Trophoblast cell (in vitro differentiated cells and primary cell): Measurements from ENCODE around the gene OR10V1.

ENCODE experiments used
- DNase-seq, 2 donors: peaks; one replicate each; pipeline ENCODE4 v3.0.0-alpha.2; 2016
- H2AFZ ChIP-seq: 2 replicates; pipeline ENCODE4 v1.6.1; 2013; ENCODE audit warnings: low read length, moderate library complexity, mild to moderate bottlenecking; ENCODE audit not compliant: insufficient read depth, poor library complexity
- H2AK5ac ChIP-seq: 2 replicates; pipeline ENCODE4 v1.6.1; 2013; ENCODE audit warnings: mild to moderate bottlenecking, low read length
- H2BK120ac ChIP-seq: 2 replicates; pipeline ENCODE4 v1.6.1; 2013; ENCODE audit warnings: low read length, mild to moderate bottlenecking, moderate library complexity; ENCODE audit not compliant: insufficient read depth, poor library complexity
- H2BK12ac ChIP-seq: 2 replicates; pipeline ENCODE4 v1.6.1; 2013; ENCODE audit warnings: mild to moderate bottlenecking, low read length, moderate library complexity
- H2BK5ac ChIP-seq: 2 replicates; pipeline ENCODE4 v1.6.1; 2013; ENCODE audit warnings: low read length, low read depth, moderate library complexity, mild to moderate bottlenecking; ENCODE audit not compliant: poor library complexity
- H3K14ac ChIP-seq: 2 replicates; pipeline ENCODE4 v1.6.1; 2013; ENCODE audit warnings: mild to moderate bottlenecking, low read length
- H3K18ac ChIP-seq: 2 replicates; pipeline ENCODE4 v1.6.1; 2013; ENCODE audit warnings: mild to moderate bottlenecking, low read length
- H3K23ac ChIP-seq: 2 replicates; pipeline ENCODE4 v1.6.1; 2013; ENCODE audit warnings: low read length
- H3K27ac ChIP-seq: 2 replicates; pipeline ENCODE4 v1.5.1; 2013; ENCODE audit warnings: low read depth, mild to moderate bottlenecking, inconsistent platforms, low read length, moderate library complexity
- H3K27me3 ChIP-seq: 2 replicates; pipeline ENCODE4 v1.6.1; 2013; ENCODE audit warnings: inconsistent platforms, mild to moderate bottlenecking, low read length, moderate library complexity; ENCODE audit not compliant: insufficient read depth
- H3K36me3 ChIP-seq, 2 experiments: 1 replicate in 1 of 2; 2 replicates in 1 of 2; pipeline ENCODE4 v1.6.1; 2013; ENCODE audit warnings: low read length in 2 of 2, mild to moderate bottlenecking in 2 of 2, moderate library complexity in 1 of 2; ENCODE audit not compliant: insufficient read depth in 2 of 2, control insufficient read depth in 1 of 2
- H3K4ac ChIP-seq: 2 replicates; pipeline ENCODE4 v1.6.1; 2013; ENCODE audit warnings: low read depth, mild to moderate bottlenecking, low read length, moderate library complexity
- H3K4me1 ChIP-seq, 2 experiments: 1 replicate in 1 of 2; 2 replicates in 1 of 2; pipeline ENCODE4 v1.6.1; 2013; ENCODE audit warnings: low read length in 2 of 2, mild to moderate bottlenecking in 2 of 2, moderate library complexity in 1 of 2; ENCODE audit not compliant: insufficient read depth in 2 of 2, control insufficient read depth in 1 of 2
- H3K4me2 ChIP-seq: 2 replicates; pipeline ENCODE4 v1.6.1; 2013; ENCODE audit warnings: inconsistent platforms, mild to moderate bottlenecking, low read length, moderate library complexity
- H3K4me3 ChIP-seq: 2 replicates; pipeline ENCODE4 v1.5.1; 2013; ENCODE audit warnings: mild to moderate bottlenecking, low read depth, low read length, inconsistent platforms
- H3K79me1 ChIP-seq: one replicate; pipeline ENCODE4 v1.6.1; 2013; ENCODE audit warnings: low read length
- H3K79me2 ChIP-seq: 2 replicates; pipeline ENCODE4 v1.6.1; 2013; ENCODE audit warnings: low read length, mild to moderate bottlenecking; ENCODE audit not compliant: control insufficient read depth, insufficient read depth, poor library complexity
- H3K9ac ChIP-seq: 2 replicates; pipeline ENCODE4 v1.6.1; 2013; ENCODE audit warnings: mild to moderate bottlenecking, low read length
- H3K9me3 ChIP-seq: 2 replicates; pipeline ENCODE4 v1.6.1; 2013; ENCODE audit warnings: low read depth, mild to moderate bottlenecking, control low read depth, inconsistent platforms, low read length; ENCODE audit not compliant: insufficient read depth
- H4K12ac ChIP-seq: 2 replicates; pipeline ENCODE4 v1.6.1; 2013; ENCODE audit warnings: low read depth, mild to moderate bottlenecking, low read length, moderate library complexity
- H4K8ac ChIP-seq: 2 replicates; pipeline ENCODE4 v1.6.1; 2013; ENCODE audit warnings: low read depth, mild to moderate bottlenecking, low read length, moderate library complexity
- H4K91ac ChIP-seq: one replicate; pipeline ENCODE4 v1.6.1; 2013; ENCODE audit warnings: low read depth, mild to moderate bottlenecking, low read length, moderate library complexity
- WGBS: extraction: QIAGEN DNeasy Blood & Tissue Kit; methylation state at CpG from one replicate; pipeline ENCODE4 v1.1.7; 2013; ENCODE audit warnings: missing lambda C conversion rate; ENCODE audit not compliant: insufficient read length, insufficient coverage; ENCODE audit errors: extremely low coverage; 5-methylcytosine and 5-hydroxymethylcytosine counted together

Gene OR10V1

GRCh38 chr11:59674291-59674690 lies 39.4 kb downstream of the OR10V1 start:
- H3K9ac ChIP-seq = no peak overlapping the region
- no peaks in the 10 kb centered on the region for H3K9me3 ChIP-seq
- peaks cover 8% of the 10 kb centered on the region for H3K79me1 ChIP-seq
- no peak overlapping the region for H3K4me3 ChIP-seq
- H3K79me2 ChIP-seq = peaks cover 3% of the 10 kb centered on the region
- DNase-seq = no peak
- H2AK5ac ChIP-seq = no peak overlapping the region
- H3K27ac ChIP-seq = no peak overlapping the region
- no CpG with 5 or more reads among the region's 2 CpGs for WGBS
- no peak overlapping the region for H2BK12ac ChIP-seq
- H2BK5ac ChIP-seq = no peak overlapping the region
- no peaks in the 10 kb centered on the region for H3K27me3 ChIP-seq
- no peak overlapping the region for H3K4ac ChIP-seq
- no peak overlapping the region for H3K23ac ChIP-seq
- H3K4me1 ChIP-seq = peaks cover 0 to 5% of the 10 kb centered on the region in 2 experiments
- no peaks in the 10 kb centered on the region for H3K36me3 ChIP-seq
- no peak overlapping the region for H3K18ac ChIP-seq
- H2BK120ac ChIP-seq = no peak overlapping the region
- no peak overlapping the region for H3K14ac ChIP-seq
- no peak overlapping the region for H2AFZ ChIP-seq
- H4K8ac ChIP-seq = no peak overlapping the region
- H3K4me2 ChIP-seq = no peak overlapping the region
- no peak overlapping the region for H4K91ac ChIP-seq
- no peak overlapping the region for H4K12ac ChIP-seq

GRCh38 chr11:59673291-59673690 lies 40.4 kb downstream of the OR10V1 start:
- no peak overlapping the region for H2BK120ac ChIP-seq
- H3K4me2 ChIP-seq = no peak overlapping the region
- no CpG with 5 or more reads among the region's 2 CpGs for WGBS

GRCh38 chr11:59671471-59671870 lies 42.2 kb downstream of the OR10V1 start:
- no peak overlapping the region for H2BK12ac ChIP-seq
- H3K9ac ChIP-seq = no peak overlapping the region
- H3K4me1 ChIP-seq = peaks cover 0 to 5% of the 10 kb centered on the region in 2 experiments
- H3K9me3 ChIP-seq = no peaks in the 10 kb centered on the region
- no peak overlapping the region for H3K4ac ChIP-seq
- no CpG with 5 or more reads among the region's 11 CpGs for WGBS
- peak overlapping the region; percentile 28 for H4K8ac ChIP-seq
- no peak overlapping the region for H3K4me3 ChIP-seq
- no peak overlapping the region for H3K23ac ChIP-seq
- H4K91ac ChIP-seq = no peak overlapping the region
- H2BK5ac ChIP-seq = no peak overlapping the region
- H3K27ac ChIP-seq = no peak overlapping the region
- H3K79me2 ChIP-seq = peaks cover 10% of the 10 kb centered on the region
- DNase-seq = no peak
- H3K27me3 ChIP-seq = no peaks in the 10 kb centered on the region
- no peak overlapping the region for H4K12ac ChIP-seq
- no peak overlapping the region for H2BK120ac ChIP-seq
- no peak overlapping the region for H3K14ac ChIP-seq
- H3K36me3 ChIP-seq = peaks cover 0 to 3% of the 10 kb centered on the region in 2 experiments
- peaks cover 15% of the 10 kb centered on the region for H3K79me1 ChIP-seq
- H3K4me2 ChIP-seq = no peak overlapping the region
- H2AFZ ChIP-seq = no peak overlapping the region
- H3K18ac ChIP-seq = no peak overlapping the region
- H2AK5ac ChIP-seq = no peak overlapping the region

More at GRCh38 chr11:59673291-59673690, 40.4 kb downstream of the OR10V1 start:
- H2BK12ac ChIP-seq = no peak overlapping the region
- no peak overlapping the region for H3K18ac ChIP-seq
- H3K27me3 ChIP-seq = no peaks in the 10 kb centered on the region
- no peak overlapping the region for H2AK5ac ChIP-seq
- no peak overlapping the region for H2BK5ac ChIP-seq
- DNase-seq = no peak
- peaks cover 0 to 5% of the 10 kb centered on the region in 2 experiments for H3K4me1 ChIP-seq
- H3K36me3 ChIP-seq = no peaks in the 10 kb centered on the region
- no peak overlapping the region for H4K91ac ChIP-seq
- peaks cover 8% of the 10 kb centered on the region for H3K79me2 ChIP-seq
- H3K4me3 ChIP-seq = no peak overlapping the region
- H3K27ac ChIP-seq = no peak overlapping the region
- H3K4ac ChIP-seq = no peak overlapping the region
- H3K9ac ChIP-seq = no peak overlapping the region
- H3K14ac ChIP-seq = no peak overlapping the region
- no peak overlapping the region for H2AFZ ChIP-seq
- H4K12ac ChIP-seq = no peak overlapping the region
- H4K8ac ChIP-seq = no peak overlapping the region
- H3K79me1 ChIP-seq = peaks cover 15% of the 10 kb centered on the region
- H3K23ac ChIP-seq = no peak overlapping the region
- H3K9me3 ChIP-seq = no peaks in the 10 kb centered on the region

GRCh38 chr11:59669611-59670009 lies 44.0 kb downstream of the OR10V1 start:
- H3K4me2 ChIP-seq = peak overlapping the region; percentile 83
- DNase-seq = peak; percentile 64 to 87
- H4K8ac ChIP-seq = peak overlapping the region; percentile 99
- peak overlapping the region; percentile 83 for H3K9ac ChIP-seq
- WGBS = no CpG with 5 or more reads among the region's 22 CpGs
- H3K14ac ChIP-seq = peak overlapping the region; percentile 98
- peak overlapping the region; percentile 85 for H2AK5ac ChIP-seq
- H3K18ac ChIP-seq = peak overlapping the region; percentile 99
- H3K27ac ChIP-seq = peak overlapping the region; percentile 99
- peak overlapping the region; percentile 96 for H4K91ac ChIP-seq
- peak overlapping the region; percentile 91 for H4K12ac ChIP-seq
- H3K9me3 ChIP-seq = no peaks in the 10 kb centered on the region
- no peak overlapping the region for H2BK12ac ChIP-seq
- peak overlapping the region; percentile 98 for H2AFZ ChIP-seq
- peak overlapping the region; percentile 73 for H3K4me3 ChIP-seq
- peaks cover 0 to 5% of the 10 kb centered on the region in 2 experiments for H3K4me1 ChIP-seq
- peaks cover 15% of the 10 kb centered on the region for H3K79me1 ChIP-seq
- peak overlapping the region; percentile 99 for H2BK5ac ChIP-seq
- no peaks in the 10 kb centered on the region for H3K27me3 ChIP-seq
- peak overlapping the region; percentile 57 for H3K4ac ChIP-seq
- peak overlapping the region; percentile 76 for H2BK120ac ChIP-seq
- no peak overlapping the region for H3K23ac ChIP-seq
- peaks cover 8 to 12% of the 10 kb centered on the region in 2 experiments for H3K36me3 ChIP-seq
- peaks cover 10% of the 10 kb centered on the region for H3K79me2 ChIP-seq
